GM13976 (cell line): ENCODE measurements around the gene MRPL20.
"Not testable (repeated sequence)": the region's sequence is repeated elsewhere in the genome, so short reads cannot be mapped to it uniquely, and the experiment has no call there.

Experiments used
- DNase-seq: peaks from one replicate; pipeline ENCODE4 v3.0.0; 2012; ENCODE audit warnings: low spot score
- in situ Hi-C: fragments of 300-500 bp; cut with MboI; formaldehyde crosslinking; loops from one replicate; pipeline ENCODE4 v1.12.0; 2022; ENCODE audit warnings: low sequenced_read_pairs, mixed read lengths, inconsistent platforms; ENCODE audit not compliant: unreplicated experiment
- TF ChIP-seq, protein P1 (sequence below): IDR thresholded peaks from 2 replicates; pipeline ENCODE4 v1.5.1; 2012; ENCODE audit warnings: borderline replicate concordance, mild to moderate bottlenecking; ENCODE audit not compliant: insufficient read depth; ENCODE audit errors: extremely low read depth, missing control alignments, control extremely low read depth

The MRPL20 gene

GRCh38 chr1:1393428-1393827, 13.7 kb downstream of the MRPL20 start:
- TF ChIP-seq, protein P1, sequence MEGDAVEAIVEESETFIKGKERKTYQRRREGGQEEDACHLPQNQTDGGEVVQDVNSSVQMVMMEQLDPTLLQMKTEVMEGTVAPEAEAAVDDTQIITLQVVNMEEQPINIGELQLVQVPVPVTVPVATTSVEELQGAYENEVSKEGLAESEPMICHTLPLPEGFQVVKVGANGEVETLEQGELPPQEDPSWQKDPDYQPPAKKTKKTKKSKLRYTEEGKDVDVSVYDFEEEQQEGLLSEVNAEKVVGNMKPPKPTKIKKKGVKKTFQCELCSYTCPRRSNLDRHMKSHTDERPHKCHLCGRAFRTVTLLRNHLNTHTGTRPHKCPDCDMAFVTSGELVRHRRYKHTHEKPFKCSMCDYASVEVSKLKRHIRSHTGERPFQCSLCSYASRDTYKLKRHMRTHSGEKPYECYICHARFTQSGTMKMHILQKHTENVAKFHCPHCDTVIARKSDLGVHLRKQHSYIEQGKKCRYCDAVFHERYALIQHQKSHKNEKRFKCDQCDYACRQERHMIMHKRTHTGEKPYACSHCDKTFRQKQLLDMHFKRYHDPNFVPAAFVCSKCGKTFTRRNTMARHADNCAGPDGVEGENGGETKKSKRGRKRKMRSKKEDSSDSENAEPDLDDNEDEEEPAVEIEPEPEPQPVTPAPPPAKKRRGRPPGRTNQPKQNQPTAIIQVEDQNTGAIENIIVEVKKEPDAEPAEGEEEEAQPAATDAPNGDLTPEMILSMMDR, result no peak
- DNase-seq, result no peak
- in situ Hi-C loops, result no loop called here

DNA sequence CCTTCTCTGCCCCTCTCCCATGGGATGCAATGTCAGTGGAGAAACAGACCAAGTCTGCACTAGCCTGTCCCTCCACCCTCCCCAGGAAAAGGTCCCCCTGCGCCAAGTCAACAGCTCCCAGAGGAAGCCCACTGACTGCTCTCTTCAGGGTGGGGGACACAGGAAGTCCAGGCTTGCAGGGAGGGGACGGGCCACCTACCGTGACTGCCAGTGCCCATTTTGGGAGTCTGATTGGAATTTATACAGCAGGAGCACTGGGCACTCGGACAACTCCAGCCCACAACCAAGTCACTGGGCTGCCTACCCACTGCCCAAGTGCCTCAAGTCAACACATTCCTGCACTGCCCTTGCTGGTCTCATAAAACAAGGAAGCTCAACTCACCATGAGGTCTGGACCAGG, 14.1 kb downstream of the MRPL20 start:
- no peak for DNase-seq
- in situ Hi-C loops, result no loop called here
- TF ChIP-seq, protein P1, result no peak

DNA sequence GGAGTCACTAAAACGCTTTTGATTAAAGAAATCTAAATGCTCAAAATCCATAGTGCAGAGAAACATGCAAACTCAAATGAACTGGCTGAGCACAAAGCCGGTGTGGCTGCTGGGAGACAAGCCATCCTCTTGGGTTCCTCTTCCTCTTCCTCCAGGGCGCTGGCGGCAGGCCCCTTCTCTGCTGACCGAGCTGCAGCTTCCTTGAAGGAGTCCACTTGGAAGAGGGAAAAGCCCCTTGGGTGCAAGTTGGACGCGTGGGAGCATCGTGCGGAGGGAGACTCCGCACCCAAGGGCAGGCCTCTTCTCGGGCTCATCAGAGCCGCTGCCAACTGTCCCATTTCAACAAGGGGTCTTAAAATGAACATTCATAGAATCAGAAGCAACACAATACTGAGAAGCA, 15.9 kb downstream of the MRPL20 start:
- TF ChIP-seq, protein P1, result no peak
- DNase-seq, result no peak
- in situ Hi-C loops, result no loop called here

- TF ChIP-seq, protein P1, result no peak
- in situ Hi-C loops, result no loop called here
- DNase-seq, result no peak
Measured at GRCh38 chr1:1390675-1391074, 16.4 kb downstream of the MRPL20 start.

DNA sequence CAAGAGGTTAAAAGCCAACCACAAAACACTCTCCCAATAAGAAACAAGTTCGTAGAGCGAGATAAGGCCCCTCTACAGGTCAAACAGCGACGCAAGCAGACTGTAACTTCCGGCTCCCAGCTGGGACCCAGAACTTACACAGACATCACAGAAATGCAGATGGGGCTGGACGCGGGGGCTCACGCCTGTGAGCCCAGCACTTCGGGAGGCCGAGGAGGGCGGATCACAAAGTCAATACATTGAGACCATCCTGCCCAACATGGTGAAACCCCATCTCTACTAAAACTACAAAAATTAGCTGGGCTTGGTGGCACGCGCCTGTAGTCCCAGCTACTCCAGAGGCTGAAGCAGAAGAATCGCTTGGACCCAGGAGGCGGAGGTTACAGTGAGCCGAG, 19.0 kb downstream of the MRPL20 start:
- no peak for DNase-seq
- in situ Hi-C loops, result no loop called here
- TF ChIP-seq, protein P1, result no peak

GRCh38 chr1:1387098-1388077, 19.7 kb downstream of the MRPL20 start:
- no peak for DNase-seq
- TF ChIP-seq, protein P1, result no peak
- in situ Hi-C loops, result no loop called here

GRCh38 chr1:1385931-1386330, 21.2 kb downstream of the MRPL20 start:
- DNase-seq, result no peak

DNA sequence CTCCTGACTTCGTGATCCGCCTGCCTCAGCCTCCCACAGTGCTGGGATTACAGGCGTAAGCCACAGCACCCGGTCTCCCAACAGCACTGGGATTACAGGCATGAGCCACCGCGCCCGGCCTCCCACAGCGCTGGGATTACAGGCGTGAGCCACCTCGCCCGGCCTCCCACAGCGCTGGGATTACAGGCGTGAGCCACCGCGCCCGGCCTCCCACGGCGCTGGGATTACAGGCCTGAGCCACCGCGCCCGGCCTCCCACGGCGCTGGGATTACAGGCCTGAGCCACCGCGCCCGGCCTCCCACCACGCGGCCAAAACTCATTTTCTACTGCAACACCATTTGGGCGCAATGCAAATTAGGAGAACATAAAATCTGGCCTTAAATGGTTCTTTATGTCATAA, 21.8 kb downstream of the MRPL20 start:
- in situ Hi-C loops, DNase-seq: not testable (repeated sequence)

More at GRCh38 chr1:1385931-1386330, 21.2 kb downstream of the MRPL20 start:
- TF ChIP-seq, protein P1, result no peak
- in situ Hi-C loops, result no loop called here
